ENCODE measurements around the gene ARID2.

ARID2 gene

DNA sequence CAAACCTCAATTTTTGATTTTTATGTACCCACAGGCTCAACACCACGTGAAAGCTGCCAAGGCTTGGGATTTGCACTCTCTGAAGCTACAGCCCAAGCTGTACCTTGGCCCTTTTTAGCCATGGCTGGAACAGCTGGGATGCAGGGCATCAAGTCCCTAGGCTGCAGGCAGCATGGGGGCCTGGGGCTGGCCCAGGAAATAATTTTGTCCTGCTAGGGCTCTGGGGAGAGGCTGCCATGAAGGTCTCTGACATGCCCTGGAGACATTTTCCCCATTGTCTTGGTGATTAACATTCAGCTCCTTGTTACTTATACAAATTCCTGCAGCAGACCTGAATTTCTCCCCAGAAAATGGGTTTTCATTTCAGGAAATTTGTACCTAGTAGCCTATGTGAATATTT lies 157.2 kb downstream of the ARID2 start:
- FAIRE-seq (no peak), DNase-seq (ENCODE audit: insufficient read length, low spot score) (no peak)
- TF ChIP-seq, protein P1, sequence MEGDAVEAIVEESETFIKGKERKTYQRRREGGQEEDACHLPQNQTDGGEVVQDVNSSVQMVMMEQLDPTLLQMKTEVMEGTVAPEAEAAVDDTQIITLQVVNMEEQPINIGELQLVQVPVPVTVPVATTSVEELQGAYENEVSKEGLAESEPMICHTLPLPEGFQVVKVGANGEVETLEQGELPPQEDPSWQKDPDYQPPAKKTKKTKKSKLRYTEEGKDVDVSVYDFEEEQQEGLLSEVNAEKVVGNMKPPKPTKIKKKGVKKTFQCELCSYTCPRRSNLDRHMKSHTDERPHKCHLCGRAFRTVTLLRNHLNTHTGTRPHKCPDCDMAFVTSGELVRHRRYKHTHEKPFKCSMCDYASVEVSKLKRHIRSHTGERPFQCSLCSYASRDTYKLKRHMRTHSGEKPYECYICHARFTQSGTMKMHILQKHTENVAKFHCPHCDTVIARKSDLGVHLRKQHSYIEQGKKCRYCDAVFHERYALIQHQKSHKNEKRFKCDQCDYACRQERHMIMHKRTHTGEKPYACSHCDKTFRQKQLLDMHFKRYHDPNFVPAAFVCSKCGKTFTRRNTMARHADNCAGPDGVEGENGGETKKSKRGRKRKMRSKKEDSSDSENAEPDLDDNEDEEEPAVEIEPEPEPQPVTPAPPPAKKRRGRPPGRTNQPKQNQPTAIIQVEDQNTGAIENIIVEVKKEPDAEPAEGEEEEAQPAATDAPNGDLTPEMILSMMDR (IDR thresholded peaks at IDR 0.05; ENCODE audit: insufficient read depth, missing control alignments), result no peak

DNA sequence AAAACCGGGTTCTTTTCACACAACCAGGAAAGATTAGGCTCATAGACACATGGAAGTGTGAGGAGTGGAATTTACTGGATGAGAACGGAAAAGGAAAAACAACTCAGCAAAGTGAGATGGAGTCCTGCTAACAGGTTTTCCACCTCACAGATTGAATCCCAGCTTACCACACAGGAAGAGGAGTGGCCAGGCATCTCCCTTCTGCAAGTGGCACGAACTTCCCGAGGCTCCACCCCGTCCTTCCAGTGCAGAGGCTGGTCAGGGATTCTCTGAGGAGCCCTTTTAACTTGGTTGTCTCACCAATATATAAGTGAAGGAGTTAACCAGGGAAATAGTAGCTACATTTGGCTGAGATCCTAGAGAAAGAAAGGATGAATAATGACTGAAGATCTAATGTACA lies 158.0 kb downstream of the ARID2 start:
- no peak for FAIRE-seq
- TF ChIP-seq, protein P1 (IDR thresholded peaks at IDR 0.05; ENCODE audit: insufficient read depth, missing control alignments), result no peak
- no peak for DNase-seq (ENCODE audit: insufficient read length, low spot score)

DNA sequence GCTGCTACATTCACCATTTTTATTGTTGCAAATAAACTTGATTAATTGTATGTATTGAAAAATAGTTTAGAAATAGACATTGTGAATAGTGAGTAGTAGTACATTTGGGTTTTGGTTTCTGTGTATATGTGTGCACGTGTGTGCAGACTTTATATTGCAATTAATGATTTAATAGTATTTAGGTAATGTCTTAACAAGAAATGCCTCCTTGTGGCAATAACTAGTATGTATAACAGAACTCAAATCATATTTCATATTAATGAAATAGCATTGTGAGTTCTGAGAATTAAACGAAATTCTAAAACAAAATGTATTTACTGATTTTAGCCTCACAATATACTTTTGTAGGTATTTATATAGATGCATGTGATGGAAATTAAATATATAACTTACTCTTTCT lies 160.8 kb downstream of the ARID2 start:
- TF ChIP-seq, protein P1 (IDR thresholded peaks at IDR 0.05; ENCODE audit: insufficient read depth, missing control alignments), result no peak
- FAIRE-seq (no peak), DNase-seq (ENCODE audit: insufficient read length, low spot score) (no peak)

DNA sequence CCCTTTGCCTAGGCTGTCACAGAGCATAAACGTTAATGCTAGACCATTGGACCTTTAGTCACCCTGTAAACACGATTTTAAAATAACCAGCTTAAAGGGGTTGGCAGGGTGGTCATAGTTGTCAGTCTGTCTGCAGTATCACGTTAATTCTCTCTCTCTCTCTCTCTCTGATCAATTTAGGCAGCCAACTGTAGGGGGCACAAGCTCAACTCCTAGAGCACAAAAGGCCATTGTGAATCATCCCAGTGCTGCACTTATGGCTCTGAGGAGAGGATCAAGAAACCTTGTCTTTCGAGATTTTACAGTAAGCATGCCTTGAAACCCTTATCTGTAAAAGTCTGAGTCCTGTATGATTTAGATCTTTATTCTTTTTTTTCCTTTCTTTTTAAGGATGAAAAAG lies 163.7 kb downstream of the ARID2 start:
- FAIRE-seq, result no peak
- no peak for DNase-seq (ENCODE audit: insufficient read length, low spot score)
- TF ChIP-seq, protein P1 (IDR thresholded peaks at IDR 0.05; ENCODE audit: insufficient read depth, missing control alignments), result peak; percentile 38

DNA sequence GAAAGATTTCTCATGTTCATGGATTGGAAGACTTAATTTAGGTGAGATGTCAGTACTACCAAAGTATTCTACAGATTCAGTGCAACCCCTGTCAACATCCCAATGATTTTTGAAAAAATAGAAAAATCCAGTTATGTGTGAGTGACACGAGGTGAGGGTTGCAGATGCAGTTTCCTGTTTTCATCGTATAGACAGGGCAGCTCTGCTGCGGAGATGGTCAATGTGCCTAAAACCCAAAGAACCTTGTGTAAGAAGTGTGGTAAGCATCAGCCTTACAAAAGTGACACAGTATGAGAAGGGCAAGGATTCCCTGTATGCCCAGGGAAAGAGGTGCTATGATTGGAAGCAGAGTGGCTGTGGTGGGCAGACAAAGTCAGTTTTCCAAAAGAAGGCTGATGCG lies 166.5 kb downstream of the ARID2 start:
- TF ChIP-seq, protein P1 (IDR thresholded peaks at IDR 0.05; ENCODE audit: insufficient read depth, missing control alignments), result no peak
- DNase-seq (ENCODE audit: insufficient read length, low spot score), result no peak
- no peak for FAIRE-seq

DNA sequence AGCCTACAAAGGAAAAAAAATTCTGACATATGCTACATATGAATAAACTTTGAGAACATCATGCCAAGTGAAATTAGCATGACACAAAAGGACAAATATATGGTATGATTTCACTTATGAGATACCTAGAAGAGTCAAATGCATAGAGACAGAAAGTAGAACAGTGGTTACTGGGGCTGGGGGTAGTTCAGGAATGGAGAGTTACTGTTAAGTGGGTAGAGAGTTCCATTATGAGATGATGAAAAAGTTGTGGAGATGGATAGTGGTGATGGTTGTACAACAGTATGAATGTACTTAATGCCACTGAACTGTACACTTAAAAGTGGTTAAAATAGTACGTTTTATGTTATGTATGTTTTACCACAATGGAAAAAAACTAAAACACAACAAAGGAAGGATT lies 168.6 kb downstream of the ARID2 start:
- TF ChIP-seq, protein P1 (IDR thresholded peaks at IDR 0.05; ENCODE audit: insufficient read depth, missing control alignments), result no peak
- DNase-seq (ENCODE audit: insufficient read length, low spot score) (no peak), FAIRE-seq (no peak)

DNA sequence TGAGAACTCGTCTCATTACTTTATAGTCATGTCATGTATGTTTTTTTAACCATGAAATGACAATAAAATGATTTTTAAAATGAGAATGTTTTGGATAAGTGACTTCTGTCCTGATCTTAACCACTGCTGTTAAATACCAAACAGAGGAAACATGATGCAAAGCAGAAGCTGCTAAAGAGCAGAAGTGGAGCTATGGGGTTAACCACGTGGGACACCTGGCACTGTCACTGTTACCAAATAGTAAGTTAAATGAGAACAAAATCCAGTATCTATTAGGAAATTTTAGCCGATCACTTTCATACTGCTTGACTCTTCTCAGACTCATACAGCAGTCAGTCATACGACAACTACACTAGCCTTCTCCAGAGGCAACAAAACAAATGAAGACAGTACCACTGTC lies 178.4 kb downstream of the ARID2 start:
- no peak for FAIRE-seq
- TF ChIP-seq, protein P1 (IDR thresholded peaks at IDR 0.05; ENCODE audit: insufficient read depth, missing control alignments), result no peak
- no peak for DNase-seq (ENCODE audit: insufficient read length, low spot score)
